GM18508 (cell line): Measurements from ENCODE around the gene CCDC188.

Source experiments
- ATAC-seq: cut with Tn5 transposase; IDR thresholded peaks from one replicate; pipeline ENCODE4 v1.9.1; 2021; ENCODE audit warnings: moderate number of reproducible peaks; ENCODE audit not compliant: insufficient read depth, unreplicated experiment

CCDC188 gene

GRCh38 chr22:20186183-20186870 lies 35.5 kb upstream of the CCDC188 start:
- ATAC-seq: no peak

DNA sequence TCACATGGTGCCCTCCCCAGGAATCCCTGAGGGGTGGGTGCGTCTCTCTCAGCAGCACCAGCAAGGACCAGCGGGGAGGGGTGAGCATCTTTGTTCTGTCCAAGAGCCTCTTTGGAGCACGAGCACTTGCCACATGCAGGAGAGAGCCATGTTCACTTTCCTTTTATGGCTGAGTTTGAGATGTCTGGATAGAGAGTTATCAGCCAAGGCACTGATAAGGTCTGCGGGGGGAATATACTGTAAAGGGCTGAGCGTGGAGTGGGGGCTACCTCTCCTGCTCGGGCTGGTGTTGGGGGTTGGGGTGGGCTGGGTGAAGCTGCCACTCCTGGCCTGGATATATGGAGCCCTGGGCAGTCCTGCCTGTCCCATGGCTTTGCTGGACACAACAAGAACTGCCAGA lies 34.9 kb upstream of the CCDC188 start:
- ATAC-seq: no peak

DNA sequence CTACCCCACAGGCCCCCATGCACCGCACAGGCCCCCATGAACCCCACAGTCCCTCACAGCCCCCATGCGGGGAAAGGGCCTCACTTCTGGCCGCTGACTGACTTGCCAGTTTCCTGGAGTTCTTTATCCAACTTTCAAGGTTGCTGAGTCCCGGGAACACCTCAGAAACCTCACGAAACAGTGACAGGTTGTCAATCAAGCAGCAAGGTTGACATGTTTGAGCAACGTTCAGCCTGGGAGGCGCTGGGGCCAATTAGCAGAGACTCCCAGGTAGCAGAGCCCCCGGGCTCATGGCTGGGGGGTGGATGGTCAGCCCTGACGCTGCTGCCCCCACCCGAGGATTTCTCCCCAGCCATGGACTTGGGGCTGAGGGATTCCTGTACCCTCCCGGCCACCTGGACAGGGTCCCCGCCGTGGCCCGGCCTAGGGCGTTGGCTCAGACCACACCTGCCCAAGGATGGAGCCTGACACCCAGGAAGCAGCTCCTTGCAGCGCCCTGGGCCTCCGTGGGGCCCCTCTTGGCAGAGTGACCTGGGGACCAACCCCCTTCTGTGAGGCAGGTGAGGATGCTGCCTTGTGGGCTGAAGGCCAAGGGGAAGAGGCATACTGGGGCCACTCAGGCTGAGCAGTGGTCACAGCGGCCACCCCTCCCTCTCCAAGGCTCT lies 33.8 kb upstream of the CCDC188 start:
- ATAC-seq: no peak

GRCh38 chr22:20183823-20184222 lies 33.0 kb upstream of the CCDC188 start:
- ATAC-seq: no peak

GRCh38 chr22:20183101-20183500 lies 32.2 kb upstream of the CCDC188 start:
- ATAC-seq: no peak

DNA sequence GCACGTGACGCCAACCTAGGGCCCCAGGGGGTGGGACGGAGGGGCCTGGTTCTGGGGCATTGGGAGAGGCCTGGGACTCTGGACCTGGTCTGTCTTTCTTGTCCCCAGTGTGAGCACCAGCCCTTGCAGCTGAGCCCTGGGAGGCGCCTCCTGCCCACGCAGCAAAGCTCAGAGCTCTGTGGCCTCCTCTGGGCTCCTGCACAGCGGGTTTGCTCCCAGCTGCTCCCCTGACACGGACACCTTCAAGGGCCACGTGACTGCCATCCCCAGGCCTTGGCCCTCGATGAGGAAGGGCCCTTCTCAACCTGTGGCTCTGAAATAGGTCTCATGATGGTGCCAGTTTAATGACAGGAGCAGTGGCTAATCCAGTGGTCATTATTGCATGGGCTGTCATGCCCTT lies 31.5 kb upstream of the CCDC188 start:
- no peak for ATAC-seq

- no peak for ATAC-seq
Measured at GRCh38 chr22:20181884-20182236, 31.0 kb upstream of the CCDC188 start.

GRCh38 chr22:20181194-20181883 lies 30.5 kb upstream of the CCDC188 start:
- ATAC-seq: no peak

DNA sequence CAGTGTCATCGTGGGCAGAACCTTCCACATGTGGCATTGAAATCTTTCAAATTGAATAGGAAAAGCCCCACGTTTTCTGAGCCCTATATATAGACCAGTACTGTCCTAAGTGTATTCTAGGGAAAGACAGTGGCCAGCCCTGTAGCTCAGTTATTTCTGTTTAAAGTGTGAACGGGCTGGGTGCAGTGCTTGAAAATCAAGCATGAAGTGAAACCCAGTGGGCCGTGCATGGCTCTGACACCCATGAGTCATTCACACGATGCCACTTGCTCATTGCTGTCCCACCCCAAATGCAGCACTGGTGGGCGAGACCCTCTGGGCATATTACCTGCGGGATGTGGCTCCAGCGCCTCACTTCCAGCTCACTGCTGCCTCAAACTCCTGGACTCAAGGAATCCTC lies 29.8 kb upstream of the CCDC188 start:
- ATAC-seq: no peak

- no peak for ATAC-seq
Measured at GRCh38 chr22:20180245-20180630, 29.4 kb upstream of the CCDC188 start.

GRCh38 chr22:20179455-20180244 lies 28.8 kb upstream of the CCDC188 start:
- ATAC-seq: no peak

DNA sequence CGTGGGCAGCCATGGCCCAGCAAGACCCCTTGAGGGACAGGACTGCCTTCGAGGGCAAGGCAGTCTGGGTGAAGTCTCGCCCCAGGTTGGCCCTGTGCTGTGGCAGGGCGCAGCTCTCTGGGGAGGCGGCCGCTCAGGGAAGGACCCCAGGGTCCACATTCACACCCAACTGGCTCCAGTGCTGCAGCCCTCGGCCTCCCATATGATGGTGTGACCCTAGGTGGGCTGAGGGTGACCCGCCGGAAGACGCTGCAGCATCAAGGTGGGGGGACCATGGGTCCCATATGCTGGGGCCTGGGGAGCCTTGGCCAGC lies 28.0 kb upstream of the CCDC188 start:
- no peak for ATAC-seq

DNA sequence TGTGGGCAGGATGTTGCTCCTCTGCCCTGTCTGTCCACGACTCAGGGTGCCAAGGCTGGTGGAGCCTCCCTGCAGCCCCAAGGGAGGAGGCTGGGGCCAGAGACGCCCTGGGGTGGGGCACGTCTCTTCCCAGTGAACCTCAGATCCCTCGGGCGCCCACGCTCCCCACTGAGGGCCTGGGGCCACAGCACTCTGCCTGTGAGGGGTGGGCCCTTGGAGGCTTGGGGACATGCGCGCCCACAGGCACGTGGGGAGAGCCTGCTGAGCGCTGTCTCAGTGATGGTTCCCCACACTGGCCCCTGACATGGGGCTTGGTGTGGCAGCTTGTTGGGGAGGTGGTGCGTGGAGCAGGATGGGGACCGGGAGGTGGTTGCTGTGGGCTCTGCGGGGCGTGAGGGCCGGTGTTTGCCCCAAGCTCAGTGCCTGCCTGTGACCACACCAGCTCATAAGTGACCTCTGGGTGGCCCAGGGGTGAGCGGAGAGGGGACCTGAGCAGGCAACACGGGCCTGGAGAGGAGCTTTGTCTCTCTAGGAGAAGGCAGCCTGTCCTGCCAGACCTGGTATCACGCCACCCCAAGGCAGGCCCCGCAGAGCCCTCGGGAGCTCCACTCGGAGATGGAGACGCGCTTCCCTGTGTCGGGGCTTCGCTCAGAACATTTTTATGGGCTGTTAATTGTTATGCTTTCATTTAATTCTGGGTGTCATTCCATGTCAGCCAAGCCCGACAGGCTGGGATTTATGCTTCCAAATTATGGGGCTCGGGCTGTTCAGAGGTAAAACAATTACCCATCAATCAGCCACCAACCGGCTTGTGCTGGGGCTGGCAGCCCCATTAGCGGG lies 27.4 kb upstream of the CCDC188 start:
- ATAC-seq: no peak

DNA sequence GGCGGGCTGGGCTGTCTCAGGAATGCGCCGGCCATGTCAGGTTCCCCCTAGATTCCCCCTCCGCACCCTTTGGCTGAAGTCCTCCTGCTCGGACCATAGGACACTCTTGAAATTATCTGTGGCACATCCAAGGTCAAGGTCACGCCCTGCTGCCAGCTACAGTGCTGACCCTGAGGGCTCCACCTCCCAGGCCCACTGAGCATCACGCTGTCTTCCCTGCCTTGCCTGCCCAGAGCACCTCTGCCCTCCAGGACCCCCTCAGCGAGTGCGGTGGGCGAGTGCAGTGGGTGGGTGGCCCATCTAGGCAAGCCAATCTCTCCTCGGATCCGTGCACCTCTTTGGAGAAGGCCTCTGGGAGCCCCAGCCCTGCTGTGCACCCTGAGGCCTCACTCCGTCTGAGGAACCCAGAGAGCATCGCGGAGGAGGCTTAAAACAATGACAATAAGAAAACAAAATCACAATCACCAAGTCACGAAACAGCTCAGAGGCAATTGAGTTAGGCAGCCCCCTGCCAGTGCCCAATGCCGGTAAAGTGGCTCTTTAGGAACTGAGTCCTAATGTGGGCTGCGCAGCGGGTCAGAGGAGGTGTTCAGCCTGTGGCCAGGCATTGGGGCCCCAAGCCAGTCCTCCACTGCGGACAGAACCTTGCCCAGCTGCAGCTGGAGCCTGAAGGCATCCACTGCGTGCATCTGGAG lies 26.5 kb upstream of the CCDC188 start:
- no peak for ATAC-seq

GRCh38 chr22:20176421-20177085 lies 25.7 kb upstream of the CCDC188 start:
- no peak for ATAC-seq

GRCh38 chr22:20175597-20175900 lies 24.7 kb upstream of the CCDC188 start:
- no peak for ATAC-seq

DNA sequence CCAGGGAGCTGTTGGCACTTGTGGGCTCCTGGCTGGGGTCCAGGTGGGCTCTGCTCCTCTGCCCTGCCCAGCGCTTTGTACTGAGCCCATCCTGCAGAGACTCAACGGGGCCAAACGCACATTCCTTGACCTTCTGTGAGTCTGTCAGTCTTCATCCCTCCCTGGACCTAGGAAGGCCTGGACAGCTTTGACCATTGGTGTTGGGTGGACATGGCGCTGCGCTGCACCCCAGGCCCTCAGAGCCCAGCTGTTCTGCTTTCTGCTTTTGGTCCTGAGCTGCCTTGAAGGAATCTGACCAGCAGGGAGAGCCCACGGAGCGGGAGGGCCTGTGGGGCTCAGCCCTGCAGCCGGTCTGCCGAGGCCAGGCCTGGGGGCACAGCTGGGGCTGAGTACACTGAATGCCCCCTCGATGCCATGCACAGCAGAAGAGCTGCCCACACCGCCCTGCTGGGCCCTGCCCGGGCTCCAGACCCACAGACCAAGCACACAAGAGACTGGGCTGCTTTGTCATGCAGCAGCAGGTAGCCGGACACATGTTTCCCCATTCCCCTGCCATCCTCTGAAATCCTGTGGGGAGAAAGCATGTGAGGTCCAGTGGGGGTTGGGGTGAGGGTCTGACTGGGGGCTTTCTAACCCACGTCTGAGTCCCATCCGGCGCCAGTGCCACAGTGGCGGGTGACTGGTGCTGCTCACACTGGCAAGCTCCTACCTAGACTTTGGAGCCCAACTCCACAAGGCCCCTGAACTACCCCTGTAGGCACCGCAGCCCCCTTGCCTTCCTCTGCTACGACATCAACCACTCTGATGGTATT lies 24.1 kb upstream of the CCDC188 start:
- no peak for ATAC-seq

DNA sequence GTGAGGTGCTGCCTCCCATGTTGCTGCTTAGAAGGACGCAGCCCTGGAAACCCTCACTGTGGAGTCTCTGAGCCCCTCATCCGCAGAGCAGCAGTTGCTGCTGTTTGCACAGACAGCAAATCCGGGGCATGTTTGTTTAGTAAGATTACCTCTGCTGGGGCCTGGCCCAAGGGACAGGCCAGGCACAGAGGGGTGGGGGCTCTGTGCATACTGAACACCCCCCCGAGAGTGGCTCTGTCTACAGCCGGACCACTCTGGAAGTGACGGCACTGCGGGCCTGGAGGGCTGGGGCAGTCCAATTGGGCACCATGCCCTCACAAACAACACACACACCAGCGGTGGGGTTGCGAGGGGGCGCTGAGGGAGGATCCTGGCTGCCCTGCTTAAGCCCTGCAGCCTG lies 22.9 kb upstream of the CCDC188 start:
- no peak for ATAC-seq

GRCh38 chr22:20173246-20173645 lies 22.4 kb upstream of the CCDC188 start:
- no peak for ATAC-seq
